K562 (cell line): ENCODE data around the gene MMP2. TPM values are rescaled to one million over a fixed set of nuclear protein-coding genes. Genes with fewer than 3 reads are reported as not detected.

Source experiments
- ATAC-seq: fragments of 200-7000 bp; cut with Tn5 transposase; 3 replicates; pipeline ENCODE4 v1.9.1; 2020; ENCODE audit warnings: moderate library complexity
- BruUV-seq: library from RNA; stranded (reverse); fragments of 400-500 nt; replicated peaks from 2 replicates; lab custom pipeline; 2021; lab: Mats Ljungman, UMichigan
- CTCF ChIA-PET: fragments of 300-600 bp; formaldehyde crosslinking; extraction: SDS; loops from one replicate; lab custom pipeline; 2021; ENCODE audit warnings: low intra/inter-chr PET ratio; lab: Yijun Ruan, JAX
- POLR2A ChIA-PET: fragments of 300-600, 350-650 bp; sonication (Branson Sonifier 250); formaldehyde crosslinking; extraction: SDS; loops from one replicate; lab custom pipeline; 2021; ENCODE audit warnings: antibody characterized with exemption, inconsistent platforms; lab: Yijun Ruan, JAX
- DNase-seq, 4 experiments: peaks; one replicate each; pipeline versions ENCODE4 v3.0.0 to v3.0.0-alpha.2; 2011 to 2018; ENCODE audit warnings: low spot score in 3 of 4, mixed read lengths in 3 of 4; ENCODE audit errors: extremely low read depth in 1 of 4
- FAIRE-seq: peaks from 2 replicates; lab custom pipeline; 2011; peaks lifted over from hg19 to GRCh38; lab: Jason Lieb, UNC
- H2AFZ ChIP-seq: 2 replicates; pipeline ENCODE4 v1.6.0; 2011; ENCODE audit warnings: low read depth, low read length, control low read depth, inconsistent platforms
- H3K27ac ChIP-seq: fragments of 200-600 bp; 3 replicates; pipeline ENCODE4 v1.8.0; 2011; ENCODE audit warnings: low read depth, mild to moderate bottlenecking, control low read depth, inconsistent platforms, low read length, moderate library complexity, mixed read lengths; ENCODE audit errors: extremely low read depth
- H3K27me3 ChIP-seq, 2 experiments: fragments of 300-600 bp in 1 of 2; 2 replicates in 1 of 2; 3 replicates in 1 of 2; pipeline versions ENCODE4 v1.6.0 to v1.8.0; 2011; ENCODE audit warnings: inconsistent platforms in 2 of 2, low read length in 2 of 2, mild to moderate bottlenecking in 1 of 2, mixed read lengths in 1 of 2, moderate library complexity in 1 of 2; ENCODE audit not compliant: control insufficient read depth in 2 of 2, insufficient read depth in 2 of 2
- H3K36me3 ChIP-seq: fragments of 300-600 bp; 3 replicates; pipeline ENCODE4 v1.8.0; 2011; ENCODE audit warnings: mild to moderate bottlenecking, low read length, inconsistent platforms; ENCODE audit not compliant: control insufficient read depth, insufficient read depth
- H3K4me1 ChIP-seq, 2 experiments: fragments of 200-600 bp in 1 of 2; replicated peaks in 1 of 2; 2 replicates in 1 of 2; 3 replicates in 1 of 2; pipeline versions ENCODE4 v1.5.1 to v1.8.0; 2011; ENCODE audit warnings: inconsistent platforms in 2 of 2, low read length in 2 of 2, mild to moderate bottlenecking in 1 of 2, mixed read lengths in 1 of 2, moderate library complexity in 1 of 2; ENCODE audit not compliant: control insufficient read depth in 2 of 2, insufficient read depth in 2 of 2
- H3K4me2 ChIP-seq: 2 replicates; pipeline ENCODE4 v1.6.1; 2011; ENCODE audit warnings: low read length, control low read depth, inconsistent platforms, mixed read lengths; ENCODE audit not compliant: insufficient read depth
- H3K4me3 ChIP-seq: fragments of 200-600 bp; sonication (generic), shearing (Covaris generic); 2 replicates; pipeline ENCODE4 v1.5.1; 2016; ENCODE audit warnings: control low read depth, inconsistent platforms
- H3K79me2 ChIP-seq: fragments of 200-600 bp; 3 replicates; pipeline ENCODE4 v1.8.0; 2011; ENCODE audit warnings: low read length, inconsistent platforms; ENCODE audit not compliant: control insufficient read depth, insufficient read depth
- H3K9ac ChIP-seq, 2 experiments: 2 replicates each; pipeline versions ENCODE4 v1.6.0 to v1.6.1; 2011; ENCODE audit warnings: low read depth in 2 of 2, low read length in 2 of 2, control low read depth in 1 of 2, inconsistent platforms in 1 of 2, mild to moderate bottlenecking in 1 of 2, mixed read lengths in 1 of 2; ENCODE audit not compliant: insufficient read depth in 1 of 2
- H3K9me1 ChIP-seq: one replicate; pipeline ENCODE4 v1.6.0; 2011; ENCODE audit warnings: inconsistent platforms, mild to moderate bottlenecking, low read length, moderate library complexity; ENCODE audit not compliant: control insufficient read depth, insufficient read depth
- H3K9me3 ChIP-seq: replicated peaks from 2 replicates; pipeline ENCODE4 v1.5.1; 2011; ENCODE audit warnings: low read depth, low read length, inconsistent platforms; ENCODE audit not compliant: control insufficient read depth, insufficient read depth
- H4K20me1 ChIP-seq: replicated peaks from 2 replicates; pipeline ENCODE4 v1.6.1; 2011; ENCODE audit warnings: low read length, inconsistent platforms, mixed read lengths; ENCODE audit not compliant: control insufficient read depth, insufficient read depth
- CHD4 ChIP-seq: fragments of 200-600 bp; sonication (generic); IDR thresholded peaks from 3 replicates; pipeline ENCODE4 v1.6.1; 2012; ENCODE audit warnings: low read depth, mild to moderate bottlenecking, mixed read lengths, low read length, inconsistent platforms; ENCODE audit not compliant: insufficient read depth, insufficient replicate concordance, poor library complexity, severe bottlenecking
- GATAD2B ChIP-seq: fragments of 450-650 bp; IDR thresholded peaks from 2 replicates; pipeline ENCODE4 v1.6.1; 2017; ENCODE audit warnings: mild to moderate bottlenecking, borderline replicate concordance
- NCOA2 ChIP-seq, 2 experiments: fragments of 450-650 bp; IDR thresholded peaks; 2 replicates each; pipeline ENCODE4 v1.6.1; 2018; ENCODE audit warnings: mild to moderate bottlenecking in 2 of 2, moderate library complexity in 1 of 2; ENCODE audit not compliant: partially characterized antibody in 2 of 2
- RFX7 ChIP-seq: fragments of 250-450 bp; sonication (Bioruptor Pico); IDR thresholded peaks from 2 replicates; pipeline ENCODE4 v1.5.1; 2021; ENCODE audit warnings: mild to moderate bottlenecking
- SMAD1 ChIP-seq: fragments of 150-350 bp; IDR thresholded peaks from 2 replicates; pipeline ENCODE4 v1.6.1; 2014; ENCODE audit warnings: low read length, low read depth; ENCODE audit not compliant: partially characterized antibody
- SREBF1 ChIP-seq: fragments of 150-350 bp; IDR thresholded peaks from 2 replicates; pipeline ENCODE4 v1.6.1; 2014; ENCODE audit warnings: antibody characterized with exemption, low read depth, low read length, borderline replicate concordance
- TSC22D4 ChIP-seq: fragments of 450-650 bp; IDR thresholded peaks from 2 replicates; pipeline ENCODE4 v1.6.1; 2016; ENCODE audit warnings: missing genetic modification characterization, missing biosample characterization, control low read depth
- WGBS: fragments of 100-300 bp; shearing (Covaris generic); methylation state at CpG from one replicate; pipeline ENCODE4 v1.1.6; 2016; ENCODE audit warnings: low coverage, mixed read lengths; ENCODE audit not compliant: insufficient coverage; ENCODE audit errors: missing lambda C conversion rate; 5-methylcytosine and 5-hydroxymethylcytosine counted together
- in situ Hi-C: fragments of 300-500 bp; cut with MboI; formaldehyde crosslinking; loops from 4 replicates; pipeline ENCODE4 v1.15.0; 2018; ENCODE audit warnings: inconsistent platforms, mixed read lengths
- intact Hi-C: fragments of 100-400 bp; cut with micrococcal nuclease; formaldehyde crosslinking; loops from 2 replicates; pipeline ENCODE4 v1.14.2; 2022
- polyA plus RNA-seq, 8 experiments: library from polyadenylated mRNA; depleted of rRNA in 4 of 8; stranded (reverse) in 5 of 8; unstranded in 3 of 8; fragments of >200 nt; fragmentation: Nextera tagmentation in 2 of 8; fragmentation: Illumina TruSeq in 1 of 8; extraction: Ambion mirVana in 2 of 8; extraction: Trizol in 1 of 8; gene quantifications; 2 replicates each; pipeline versions ENCODE4 v1.2.1 to v1.2.3, GENCODE V29; 2011 to 2014; ENCODE audit warnings: inconsistent platforms in 1 of 8, missing spikeins in 1 of 8
- total RNA-seq, 7 experiments: library from RNA; depleted of rRNA in 6 of 7; stranded (reverse); fragments of >200 nt in 6 of 7; fragmentation: Illumina TruSeq in 2 of 7; extraction: Trizol in 2 of 7; gene quantifications; 2 replicates each; pipeline versions ENCODE4 v1.2.1 to v1.2.3, GENCODE V29; 2011 to 2021; ENCODE audit warnings: low replicate concordance in 1 of 7
- TF ChIP-seq, protein P1 (sequence below), 2 experiments: fragments of 450-650 bp; IDR thresholded peaks; 2 replicates each; pipeline ENCODE4 v1.6.1; 2018; ENCODE audit warnings: mild to moderate bottlenecking in 2 of 2, low read depth in 1 of 2; ENCODE audit not compliant: partially characterized antibody in 2 of 2

MMP2 gene
- total and polyA plus RNA-seq, 9 of the 15 experiments (the other 6 are each of a cell fraction or from before 2014, with no cell fraction given) = 0.05 to 0.53 TPM; not detected in 7

DNA sequence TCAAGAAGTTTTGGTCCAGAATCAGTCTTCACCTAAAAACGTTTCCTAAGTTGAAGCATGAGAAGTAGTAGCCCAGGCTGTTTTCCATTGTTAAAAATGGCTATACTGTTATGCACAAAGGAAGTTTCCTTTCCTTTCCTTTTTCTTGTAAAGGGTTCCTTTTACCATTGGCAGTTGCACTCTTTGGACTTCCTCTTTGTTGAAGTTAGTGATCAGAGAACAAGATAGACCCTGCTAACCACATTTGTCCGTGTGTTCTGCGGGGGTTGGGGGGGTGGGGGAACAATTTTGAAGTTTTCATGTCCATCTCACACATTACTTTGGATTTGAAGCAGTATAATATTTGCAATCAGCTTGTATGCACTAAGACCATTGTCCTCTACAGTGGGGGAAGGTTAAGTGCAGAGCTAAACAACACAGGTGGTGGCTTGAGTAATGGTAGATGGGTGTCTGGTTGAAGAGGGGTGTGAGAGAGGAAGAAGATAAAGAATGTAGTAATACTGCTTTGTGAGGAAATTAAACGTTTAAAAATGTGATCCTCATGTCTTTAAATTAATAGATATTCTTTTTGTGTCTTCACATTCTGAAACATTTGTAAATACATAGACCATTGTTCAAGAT lies 31.3 kb downstream of the MMP2 start (continued):
- TF ChIP-seq GATAD2B = no peak

DNA sequence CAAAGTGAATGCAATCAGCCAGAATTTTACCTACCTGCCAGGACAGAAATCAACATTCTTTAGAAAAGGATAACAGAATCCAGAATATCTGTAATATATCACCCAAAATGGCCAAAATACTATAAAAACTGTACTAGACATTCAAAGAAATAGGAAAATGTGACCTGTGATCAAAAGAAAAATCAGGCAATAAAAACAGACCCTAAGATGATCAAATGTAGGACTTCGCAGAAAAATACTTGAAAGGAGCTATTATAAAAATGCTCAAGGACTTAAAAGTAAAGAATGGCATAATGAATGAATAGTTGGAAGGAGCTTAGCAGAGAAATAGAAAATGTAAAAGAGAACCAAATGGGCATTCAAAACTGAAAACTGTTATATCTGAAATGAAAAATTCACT lies 33.9 kb downstream of the MMP2 start:
- DNase-seq = no peak
- in situ Hi-C loops (no loop called here), intact Hi-C loops (no loop called here)
- TF ChIP-seq, protein P1, sequence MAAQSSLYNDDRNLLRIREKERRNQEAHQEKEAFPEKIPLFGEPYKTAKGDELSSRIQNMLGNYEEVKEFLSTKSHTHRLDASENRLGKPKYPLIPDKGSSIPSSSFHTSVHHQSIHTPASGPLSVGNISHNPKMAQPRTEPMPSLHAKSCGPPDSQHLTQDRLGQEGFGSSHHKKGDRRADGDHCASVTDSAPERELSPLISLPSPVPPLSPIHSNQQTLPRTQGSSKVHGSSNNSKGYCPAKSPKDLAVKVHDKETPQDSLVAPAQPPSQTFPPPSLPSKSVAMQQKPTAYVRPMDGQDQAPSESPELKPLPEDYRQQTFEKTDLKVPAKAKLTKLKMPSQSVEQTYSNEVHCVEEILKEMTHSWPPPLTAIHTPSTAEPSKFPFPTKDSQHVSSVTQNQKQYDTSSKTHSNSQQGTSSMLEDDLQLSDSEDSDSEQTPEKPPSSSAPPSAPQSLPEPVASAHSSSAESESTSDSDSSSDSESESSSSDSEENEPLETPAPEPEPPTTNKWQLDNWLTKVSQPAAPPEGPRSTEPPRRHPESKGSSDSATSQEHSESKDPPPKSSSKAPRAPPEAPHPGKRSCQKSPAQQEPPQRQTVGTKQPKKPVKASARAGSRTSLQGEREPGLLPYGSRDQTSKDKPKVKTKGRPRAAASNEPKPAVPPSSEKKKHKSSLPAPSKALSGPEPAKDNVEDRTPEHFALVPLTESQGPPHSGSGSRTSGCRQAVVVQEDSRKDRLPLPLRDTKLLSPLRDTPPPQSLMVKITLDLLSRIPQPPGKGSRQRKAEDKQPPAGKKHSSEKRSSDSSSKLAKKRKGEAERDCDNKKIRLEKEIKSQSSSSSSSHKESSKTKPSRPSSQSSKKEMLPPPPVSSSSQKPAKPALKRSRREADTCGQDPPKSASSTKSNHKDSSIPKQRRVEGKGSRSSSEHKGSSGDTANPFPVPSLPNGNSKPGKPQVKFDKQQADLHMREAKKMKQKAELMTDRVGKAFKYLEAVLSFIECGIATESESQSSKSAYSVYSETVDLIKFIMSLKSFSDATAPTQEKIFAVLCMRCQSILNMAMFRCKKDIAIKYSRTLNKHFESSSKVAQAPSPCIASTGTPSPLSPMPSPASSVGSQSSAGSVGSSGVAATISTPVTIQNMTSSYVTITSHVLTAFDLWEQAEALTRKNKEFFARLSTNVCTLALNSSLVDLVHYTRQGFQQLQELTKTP (IDR thresholded peaks at IDR 0.05; ENCODE audit: low read depth in 1 of 2, partially characterized antibody in 2 of 2) = peak in 1 of 2 experiments; percentile 67
- TF ChIP-seq RFX7 (CRISPR knock-in tag) (no peak), NCOA2 (IDR thresholded peaks at IDR 0.05; ENCODE audit: partially characterized antibody in 2 of 2) (no peak), CHD4 (no peak), TSC22D4 (tag) (no peak), SREBF1 (no peak), SMAD1 (no peak)
- no TSS peak for BruUV-seq
- WGBS = no CpG with 5 or more reads among the region's 1 CpG
- peaks cover 7 to 10% of the 10 kb centered on the region in 2 experiments; a peak in 4 of 5 replicates for H3K4me1 ChIP-seq
- H3K9me1 ChIP-seq = no peaks in the 10 kb centered on the region
- no peaks in the 10 kb centered on the region for H3K9me3 ChIP-seq
- FAIRE-seq = no peak
- no peaks in the 10 kb centered on the region for H3K27me3 ChIP-seq
- ChIA-PET POLR2A (interaction anchor here (0.6 kb wide), 1 partner anchor 329 kb away, joined by 3 read pairs; no protein-coding TSS in a partner anchor), CTCF (no interaction called here)
- no peak overlapping the region for H3K4me2 ChIP-seq
- no peak overlapping the region for H3K27ac ChIP-seq
- H3K79me2 ChIP-seq = no peaks in the 10 kb centered on the region
- H3K4me3 ChIP-seq = no peak overlapping the region
- H2AFZ ChIP-seq = no peak overlapping the region
- ATAC-seq = no peak
- no peaks in the 10 kb centered on the region for H3K36me3 ChIP-seq
- no peak overlapping the region for H3K9ac ChIP-seq
- H4K20me1 ChIP-seq = no peaks in the 10 kb centered on the region
